Ishikawa (cell line): ENCODE measurements around the gene CEACAM6.
A peak's percentile ranks its signal among the peaks of the same experiment; 100 is the strongest.

ENCODE experiments used
- CEBPB ChIP-seq: IDR thresholded peaks from 2 replicates; pipeline ENCODE4 v1.6.1; 2012
- CREB1 ChIP-seq: IDR thresholded peaks from 2 replicates; pipeline ENCODE4 v1.6.1; 2012; ENCODE audit warnings: low read depth
- EGR1 ChIP-seq: IDR thresholded peaks from 2 replicates; pipeline ENCODE4 v1.6.1; 2012
- MAX ChIP-seq: IDR thresholded peaks from 2 replicates; pipeline ENCODE4 v1.6.1; 2012
- RAD21 ChIP-seq: IDR thresholded peaks from 2 replicates; pipeline ENCODE4 v1.6.1; 2012; ENCODE audit warnings: low read depth
- REST ChIP-seq: IDR thresholded peaks from 2 replicates; pipeline ENCODE4 v1.6.1; 2012; ENCODE audit warnings: low read depth, mild to moderate bottlenecking
- TAF1 ChIP-seq: IDR thresholded peaks from 2 replicates; pipeline ENCODE4 v1.6.1; 2012; ENCODE audit warnings: low read depth, mild to moderate bottlenecking
- TEAD4 ChIP-seq: IDR thresholded peaks from 2 replicates; pipeline ENCODE4 v1.6.1; 2012
- USF1 ChIP-seq: IDR thresholded peaks from 2 replicates; pipeline ENCODE4 v1.6.1; 2012

DNA sequence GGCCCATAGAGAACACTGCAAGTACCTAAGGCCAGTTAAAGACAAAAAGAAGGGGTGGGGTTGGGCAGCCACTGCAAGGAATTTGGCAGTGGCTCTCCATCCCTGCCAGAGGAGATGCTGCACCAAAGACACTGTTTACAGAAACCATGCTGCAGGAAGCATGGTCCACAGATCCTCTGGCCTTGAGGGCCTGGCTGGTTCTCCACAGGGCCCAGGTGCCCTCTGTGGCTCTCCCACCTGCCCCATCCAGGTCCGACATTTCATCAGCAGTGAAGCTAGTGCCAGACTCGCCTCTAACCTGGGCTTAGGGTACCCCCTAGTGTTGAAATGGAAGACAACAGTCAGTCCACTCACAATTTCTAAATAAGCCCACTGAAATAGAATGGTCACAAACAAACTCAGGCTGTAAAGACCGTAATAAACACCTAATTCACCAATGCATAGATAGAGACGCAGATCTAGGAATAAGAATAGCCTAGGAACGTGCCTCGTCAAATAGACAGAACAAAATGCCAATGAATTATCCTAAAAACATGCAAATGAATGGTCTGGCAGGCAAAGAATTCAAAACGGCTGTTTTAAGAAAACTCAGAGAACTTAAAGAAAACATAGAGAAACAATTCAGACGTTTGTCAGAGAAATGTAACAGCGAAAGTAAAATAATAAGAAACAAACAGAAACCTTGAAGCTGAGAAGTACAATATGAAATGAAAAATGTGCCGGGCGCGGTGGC is 65.8 kb downstream of the CEACAM6 start:
- TF ChIP-seq TAF1 (no peak), REST (no peak), MAX (no peak), EGR1 (no peak), RAD21 (peak; percentile 75), USF1 (no peak), CEBPB (no peak), CREB1 (no peak), TEAD4 (no peak)
